K562 (cell line): ENCODE results near the gene CATSPER3. TPM values are rescaled to one million over a fixed set of nuclear protein-coding genes. Genes with fewer than 3 reads are reported as not detected.

ENCODE experiments used
- ATAC-seq: fragments of 200-7000 bp; cut with Tn5 transposase; 3 replicates; pipeline ENCODE4 v1.9.1; 2020; ENCODE audit warnings: moderate library complexity
- BruUV-seq: library from RNA; stranded (reverse); fragments of 400-500 nt; replicated peaks from 2 replicates; lab custom pipeline; 2021; lab: Mats Ljungman, UMichigan
- CTCF ChIA-PET: fragments of 300-600 bp; formaldehyde crosslinking; extraction: SDS; loops from one replicate; lab custom pipeline; 2021; ENCODE audit warnings: low intra/inter-chr PET ratio; lab: Yijun Ruan, JAX
- POLR2A ChIA-PET: fragments of 300-600, 350-650 bp; sonication (Branson Sonifier 250); formaldehyde crosslinking; extraction: SDS; loops from one replicate; lab custom pipeline; 2021; ENCODE audit warnings: antibody characterized with exemption, inconsistent platforms; lab: Yijun Ruan, JAX
- DNase-seq, 4 experiments: peaks; one replicate each; pipeline versions ENCODE4 v3.0.0 to v3.0.0-alpha.2; 2011 to 2018; ENCODE audit warnings: low spot score in 3 of 4, mixed read lengths in 3 of 4; ENCODE audit errors: extremely low read depth in 1 of 4
- FAIRE-seq: peaks from 2 replicates; lab custom pipeline; 2011; peaks lifted over from hg19 to GRCh38; lab: Jason Lieb, UNC
- H2AFZ ChIP-seq: 2 replicates; pipeline ENCODE4 v1.6.0; 2011; ENCODE audit warnings: low read depth, low read length, control low read depth, inconsistent platforms
- H3K27ac ChIP-seq: fragments of 200-600 bp; 3 replicates; pipeline ENCODE4 v1.8.0; 2011; ENCODE audit warnings: low read depth, mild to moderate bottlenecking, control low read depth, inconsistent platforms, low read length, moderate library complexity, mixed read lengths; ENCODE audit errors: extremely low read depth
- H3K27me3 ChIP-seq, 2 experiments: fragments of 300-600 bp in 1 of 2; 2 replicates in 1 of 2; 3 replicates in 1 of 2; pipeline versions ENCODE4 v1.6.0 to v1.8.0; 2011; ENCODE audit warnings: inconsistent platforms in 2 of 2, low read length in 2 of 2, mild to moderate bottlenecking in 1 of 2, mixed read lengths in 1 of 2, moderate library complexity in 1 of 2; ENCODE audit not compliant: control insufficient read depth in 2 of 2, insufficient read depth in 2 of 2
- H3K36me3 ChIP-seq: fragments of 300-600 bp; 3 replicates; pipeline ENCODE4 v1.8.0; 2011; ENCODE audit warnings: mild to moderate bottlenecking, low read length, inconsistent platforms; ENCODE audit not compliant: control insufficient read depth, insufficient read depth
- H3K4me1 ChIP-seq, 2 experiments: fragments of 200-600 bp in 1 of 2; replicated peaks in 1 of 2; 2 replicates in 1 of 2; 3 replicates in 1 of 2; pipeline versions ENCODE4 v1.5.1 to v1.8.0; 2011; ENCODE audit warnings: inconsistent platforms in 2 of 2, low read length in 2 of 2, mild to moderate bottlenecking in 1 of 2, mixed read lengths in 1 of 2, moderate library complexity in 1 of 2; ENCODE audit not compliant: control insufficient read depth in 2 of 2, insufficient read depth in 2 of 2
- H3K4me2 ChIP-seq: 2 replicates; pipeline ENCODE4 v1.6.1; 2011; ENCODE audit warnings: low read length, control low read depth, inconsistent platforms, mixed read lengths; ENCODE audit not compliant: insufficient read depth
- H3K4me3 ChIP-seq: fragments of 200-600 bp; sonication (generic), shearing (Covaris generic); 2 replicates; pipeline ENCODE4 v1.5.1; 2016; ENCODE audit warnings: control low read depth, inconsistent platforms
- H3K79me2 ChIP-seq: fragments of 200-600 bp; 3 replicates; pipeline ENCODE4 v1.8.0; 2011; ENCODE audit warnings: low read length, inconsistent platforms; ENCODE audit not compliant: control insufficient read depth, insufficient read depth
- H3K9ac ChIP-seq, 2 experiments: 2 replicates each; pipeline versions ENCODE4 v1.6.0 to v1.6.1; 2011; ENCODE audit warnings: low read depth in 2 of 2, low read length in 2 of 2, control low read depth in 1 of 2, inconsistent platforms in 1 of 2, mild to moderate bottlenecking in 1 of 2, mixed read lengths in 1 of 2; ENCODE audit not compliant: insufficient read depth in 1 of 2
- H3K9me1 ChIP-seq: one replicate; pipeline ENCODE4 v1.6.0; 2011; ENCODE audit warnings: inconsistent platforms, mild to moderate bottlenecking, low read length, moderate library complexity; ENCODE audit not compliant: control insufficient read depth, insufficient read depth
- H3K9me3 ChIP-seq: replicated peaks from 2 replicates; pipeline ENCODE4 v1.5.1; 2011; ENCODE audit warnings: low read depth, low read length, inconsistent platforms; ENCODE audit not compliant: control insufficient read depth, insufficient read depth
- H4K20me1 ChIP-seq: replicated peaks from 2 replicates; pipeline ENCODE4 v1.6.1; 2011; ENCODE audit warnings: low read length, inconsistent platforms, mixed read lengths; ENCODE audit not compliant: control insufficient read depth, insufficient read depth
- ARID1B ChIP-seq: fragments of 450-650 bp; IDR thresholded peaks from 2 replicates; pipeline ENCODE4 v1.6.1; 2016; ENCODE audit warnings: antibody characterized with exemption, mild to moderate bottlenecking, inconsistent platforms
- CHD1 ChIP-seq: fragments of 200-600 bp; sonication (generic); IDR thresholded peaks from one replicate; pipeline ENCODE4 v1.6.1; 2012; ENCODE audit warnings: mild to moderate bottlenecking, moderate library complexity, low read length, inconsistent platforms
- DMBX1 ChIP-seq: fragments of 250-450 bp; sonication (Bioruptor Pico); IDR thresholded peaks from 2 replicates; pipeline ENCODE4 v1.8.0; 2022; ENCODE audit warnings: inconsistent platforms, mild to moderate bottlenecking, moderate library complexity, borderline replicate concordance
- EP400 ChIP-seq: fragments of 450-650 bp; IDR thresholded peaks from 2 replicates; pipeline ENCODE4 v1.6.1; 2017; ENCODE audit warnings: antibody characterized with exemption, mild to moderate bottlenecking, moderate library complexity
- HMG20B ChIP-seq: fragments of 250-450 bp; sonication (Bioruptor Pico); IDR thresholded peaks from 2 replicates; pipeline ENCODE4 v1.5.0; 2021; ENCODE audit warnings: mild to moderate bottlenecking
- IFI16 ChIP-seq: fragments of 250-450 bp; sonication (Bioruptor Pico); IDR thresholded peaks from 2 replicates; pipeline ENCODE4 v2.1.2; 2022; ENCODE audit warnings: mild to moderate bottlenecking, inconsistent platforms
- KDM2B ChIP-seq: fragments of 250-450 bp; sonication (Bioruptor Pico); IDR thresholded peaks from 2 replicates; pipeline ENCODE4 v1.8.0; 2021; ENCODE audit warnings: mild to moderate bottlenecking, moderate library complexity
- KDM5B ChIP-seq: fragments of 200-600 bp; sonication (generic); IDR thresholded peaks from 2 replicates; pipeline ENCODE4 v1.6.1; 2012; ENCODE audit warnings: low read depth, mild to moderate bottlenecking, moderate library complexity, low read length, control low read depth, inconsistent platforms; ENCODE audit not compliant: insufficient replicate concordance
- KLF16 ChIP-seq: IDR thresholded peaks from 2 replicates; pipeline ENCODE4 v1.6.1; 2016; ENCODE audit warnings: antibody characterized with exemption
- NONO ChIP-seq, 2 experiments: fragments of 200-400 bp in 1 of 2; fragments of 450-650 bp in 1 of 2; formaldehyde crosslinking in 1 of 2; IDR thresholded peaks; 2 replicates each; pipeline ENCODE4 v1.6.1; 2017; ENCODE audit warnings: low read depth in 2 of 2, mild to moderate bottlenecking in 2 of 2, moderate library complexity in 2 of 2, low read length in 1 of 2
- PBX2 ChIP-seq, 2 experiments: IDR thresholded peaks in 1 of 2; conservative IDR thresholded peaks in 1 of 2; 2 replicates each; pipeline ENCODE4 v1.6.1; 2016; ENCODE audit warnings: low read depth in 2 of 2, mild to moderate bottlenecking in 1 of 2, missing compliant biosample characterization in 1 of 2, missing genetic modification characterization in 1 of 2, moderate library complexity in 1 of 2
- STAT5A ChIP-seq: IDR thresholded peaks from 2 replicates; pipeline ENCODE4 v1.6.1; 2012; ENCODE audit warnings: low read length, inconsistent platforms, borderline replicate concordance
- TCF15 ChIP-seq: fragments of 250-450 bp; sonication (Bioruptor Pico); IDR thresholded peaks from 2 replicates; pipeline ENCODE4 v1.8.0; 2022; ENCODE audit warnings: moderate library complexity, mild to moderate bottlenecking, inconsistent platforms
- ZBTB12 ChIP-seq: fragments of 250-450 bp; sonication (Bioruptor Pico); IDR thresholded peaks from 2 replicates; pipeline ENCODE4 v1.4.0; 2020
- WGBS: fragments of 100-300 bp; shearing (Covaris generic); methylation state at CpG from one replicate; pipeline ENCODE4 v1.1.6; 2016; ENCODE audit warnings: low coverage, mixed read lengths; ENCODE audit not compliant: insufficient coverage; ENCODE audit errors: missing lambda C conversion rate; 5-methylcytosine and 5-hydroxymethylcytosine counted together
- in situ Hi-C: fragments of 300-500 bp; cut with MboI; formaldehyde crosslinking; loops from 4 replicates; pipeline ENCODE4 v1.15.0; 2018; ENCODE audit warnings: inconsistent platforms, mixed read lengths
- intact Hi-C: fragments of 100-400 bp; cut with micrococcal nuclease; formaldehyde crosslinking; loops from 2 replicates; pipeline ENCODE4 v1.14.2; 2022
- polyA plus RNA-seq, 8 experiments: library from polyadenylated mRNA; depleted of rRNA in 4 of 8; stranded (reverse) in 5 of 8; unstranded in 3 of 8; fragments of >200 nt; fragmentation: Nextera tagmentation in 2 of 8; fragmentation: Illumina TruSeq in 1 of 8; extraction: Ambion mirVana in 2 of 8; extraction: Trizol in 1 of 8; gene quantifications; 2 replicates each; pipeline versions ENCODE4 v1.2.1 to v1.2.3, GENCODE V29; 2011 to 2014; ENCODE audit warnings: inconsistent platforms in 1 of 8, missing spikeins in 1 of 8
- total RNA-seq, 7 experiments: library from RNA; depleted of rRNA in 6 of 7; stranded (reverse); fragments of >200 nt in 6 of 7; fragmentation: Illumina TruSeq in 2 of 7; extraction: Trizol in 2 of 7; gene quantifications; 2 replicates each; pipeline versions ENCODE4 v1.2.1 to v1.2.3, GENCODE V29; 2011 to 2021; ENCODE audit warnings: low replicate concordance in 1 of 7

Gene CATSPER3
- total and polyA plus RNA-seq, 9 of the 15 experiments (the other 6 are each of a cell fraction or from before 2014, with no cell fraction given), result 0.14 to 1.5 (median 0.49) TPM

- no peak for TF ChIP-seq ZBTB12
- TF ChIP-seq KDM5B, result peak; percentile 23
Measured at GRCh38 chr5:135033901-135034235, 66.2 kb downstream of the CATSPER3 start, which contains the start of gene PITX1 (continued).

- intact Hi-C loops (loop anchor here (2.0 to 5.0 kb wide), 3 partner anchors 63 to 158 kb away; no protein-coding TSS in a partner anchor), in situ Hi-C loops (no loop called here)
- Histone ChIP-seq H3K79me2 (peaks cover 60% of the 10 kb centered on the region), H3K36me3 (peaks cover 25% of the 10 kb centered on the region), H3K4me1 (peaks cover 19 to 45% of the 10 kb centered on the region in 2 experiments), H2AFZ (peak overlapping the region; percentile 98), H3K4me3 (peak overlapping the region; percentile 99), H3K9ac (peak overlapping the region; percentile 99 to 100), H3K9me1 (no peaks in the 10 kb centered on the region), H3K9me3 (no peaks in the 10 kb centered on the region; the same call in 1 of the 2 replicates), H3K27me3 (no peaks in the 10 kb centered on the region), H3K4me2 (peak overlapping the region; percentile 96), H4K20me1 (no peaks in the 10 kb centered on the region), H3K27ac (peak overlapping the region; percentile 98)
- peak; percentile 61 for FAIRE-seq
- BruUV-seq, result TSS peak; percentile 89
- DNase-seq, result peak; percentile 93 to 96 (median 94)
- 2% methylated on average over 34 of the region's 65 CpGs for WGBS
- ChIA-PET POLR2A (interaction anchor here (0.6 to 1.6 kb wide), 10 partner anchors 8 to 569 kb away, joined by 3 to 9 read pairs (median 4); no protein-coding TSS in a partner anchor), CTCF (no interaction called here)
- peak; percentile 84 for ATAC-seq
- TF ChIP-seq ARID1B (peak; percentile 53), KDM2B (CRISPR knock-in tag) (peak; percentile 77; the same call in 1 of the 2 replicates), DMBX1 (peak; percentile 63), PBX2 (CRISPR knock-in tag; IDR thresholded peaks at IDR 0.05; ENCODE audit: low read depth) (peak; percentile 54), PBX2 (tag; conservative IDR thresholded peaks at IDR 0.05; ENCODE audit: low read depth) (peak; percentile 37; the same call in 1 of the 2 replicates), KLF16 (no peak), EP400 (peak; percentile 75), CHD1 (no peak), STAT5A (no peak), HMG20B (CRISPR knock-in tag) (no peak), TCF15 (CRISPR knock-in tag) (no peak), IFI16 (no peak), NONO (IDR thresholded peaks at IDR 0.05; ENCODE audit: low read depth in 2 of 2, low read length in 1 of 2) (peak in 1 of 2 experiments; percentile 68; a peak in 2 of 4 replicates)
Measured at GRCh38 chr5:135034236-135034962, 66.7 kb downstream of the CATSPER3 start.
